Measurements from ENCODE around the gene NT5DC2.

Gene NT5DC2

GRCh38 chr3:52554026-52554755 lies 20.5 kb upstream of the NT5DC2 start:
- Histone ChIP-seq H3K9me3 (ENCODE audit: insufficient read depth, low read length, severe bottlenecking) (no peaks in the 10 kb centered on the region), H3K4me3 (ENCODE audit: low read depth in 1 of 2, low read length in 2 of 2) (no peak overlapping the region), H3K4me1 (ENCODE audit: insufficient read depth, low read length) (no peaks in the 10 kb centered on the region), H3K27ac (ENCODE audit: low read length) (no peak overlapping the region), H3K36me3 (ENCODE audit: insufficient read depth, low read length) (peaks cover 95% of the 10 kb centered on the region), H3K79me2 (ENCODE audit: insufficient read depth, low read length) (0 out of 2 replicates have a peak, but pooled peaks cover 3% of the 10 kb centered on the region), H2AFZ (ENCODE audit: low read depth, low read length) (no peak overlapping the region), H3K27me3 (ENCODE audit: insufficient read depth, low read length, poor library complexity) (no peaks in the 10 kb centered on the region), H4K20me1 (ENCODE audit: insufficient read depth, low read length) (no peaks in the 10 kb centered on the region), H3K9ac (ENCODE audit: low read depth, low read length) (no peak overlapping the region), H3K4me2 (ENCODE audit: insufficient read depth, low read length) (no peak overlapping the region)
- no peak for ATAC-seq (ENCODE audit: insufficient read depth, low read depth)
- TF ChIP-seq EZH2 (IDR thresholded peaks at IDR 0.05; ENCODE audit: borderline replicate concordance, low read depth, low read length, severe bottlenecking), result no peak
- no peak for TF ChIP-seq CTCF (IDR thresholded peaks at IDR 0.05; ENCODE audit: borderline replicate concordance, extremely low read depth, low read length, poor library complexity, severe bottlenecking)
- no peak for DNase-seq

GRCh38 chr3:52552089-52552488 lies 18.4 kb upstream of the NT5DC2 start:
- Histone ChIP-seq H3K4me2 (ENCODE audit: insufficient read depth, low read length) (no peak overlapping the region), H2AFZ (ENCODE audit: low read depth, low read length) (no peak overlapping the region), H3K27me3 (ENCODE audit: insufficient read depth, low read length, poor library complexity) (no peaks in the 10 kb centered on the region), H3K4me1 (ENCODE audit: insufficient read depth, low read length) (no peaks in the 10 kb centered on the region), H3K27ac (ENCODE audit: low read length) (no peak overlapping the region), H3K36me3 (ENCODE audit: insufficient read depth, low read length) (peaks cover 93% of the 10 kb centered on the region), H3K4me3 (ENCODE audit: low read depth in 1 of 2, low read length in 2 of 2) (no peak overlapping the region), H3K79me2 (ENCODE audit: insufficient read depth, low read length) (0 out of 2 replicates have a peak, but pooled peaks cover 3% of the 10 kb centered on the region), H4K20me1 (ENCODE audit: insufficient read depth, low read length) (no peaks in the 10 kb centered on the region), H3K9me3 (ENCODE audit: insufficient read depth, low read length, severe bottlenecking) (no peaks in the 10 kb centered on the region), H3K9ac (ENCODE audit: low read depth, low read length) (no peak overlapping the region)
- ATAC-seq (ENCODE audit: insufficient read depth, low read depth), result no peak
- DNase-seq, result no peak
- TF ChIP-seq CTCF (IDR thresholded peaks at IDR 0.05; ENCODE audit: borderline replicate concordance, extremely low read depth, low read length, poor library complexity, severe bottlenecking) (no peak), EZH2 (IDR thresholded peaks at IDR 0.05; ENCODE audit: borderline replicate concordance, low read depth, low read length, severe bottlenecking) (no peak)

- Histone ChIP-seq H3K9ac (ENCODE audit: low read depth, low read length) (no peak overlapping the region), H3K4me2 (ENCODE audit: insufficient read depth, low read length) (no peak overlapping the region), H4K20me1 (ENCODE audit: insufficient read depth, low read length) (no peaks in the 10 kb centered on the region), H3K4me1 (ENCODE audit: insufficient read depth, low read length) (no peaks in the 10 kb centered on the region), H3K79me2 (ENCODE audit: insufficient read depth, low read length) (0 out of 2 replicates have a peak, but pooled peaks cover 3% of the 10 kb centered on the region), H3K27me3 (ENCODE audit: insufficient read depth, low read length, poor library complexity) (no peaks in the 10 kb centered on the region), H3K9me3 (ENCODE audit: insufficient read depth, low read length, severe bottlenecking) (no peaks in the 10 kb centered on the region), H2AFZ (ENCODE audit: low read depth, low read length) (no peak overlapping the region), H3K27ac (ENCODE audit: low read length) (no peak overlapping the region), H3K36me3 (ENCODE audit: insufficient read depth, low read length) (peaks cover 93% of the 10 kb centered on the region), H3K4me3 (ENCODE audit: low read depth in 1 of 2, low read length in 2 of 2) (no peak overlapping the region)
- ATAC-seq (ENCODE audit: insufficient read depth, low read depth) (no peak), DNase-seq (no peak)
- TF ChIP-seq EZH2 (IDR thresholded peaks at IDR 0.05; ENCODE audit: borderline replicate concordance, low read depth, low read length, severe bottlenecking) (no peak), CTCF (IDR thresholded peaks at IDR 0.05; ENCODE audit: borderline replicate concordance, extremely low read depth, low read length, poor library complexity, severe bottlenecking) (no peak)
These were observed 17.5 kb upstream of the NT5DC2 start for GRCh38 chr3:52551118-52551517.
